Gastrocnemius medialis (tissue), 4 donors: ENCODE data around the gene SPECC1.

Source experiments
- POLR2A ChIP-seq, 2 donors: fragments of 450-650 bp; IDR thresholded peaks; one replicate each; pipeline ENCODE4 v1.6.1; 2017; ENCODE audit warnings: antibody characterized with exemption in 2 of 2, mild to moderate bottlenecking in 2 of 2, moderate library complexity in 2 of 2
- TF ChIP-seq, protein P1 (sequence below), 5 experiments: fragments of 450-650 bp in 3 of 5; fragments of 200-600 bp in 2 of 5; sonication (generic) in 2 of 5; IDR thresholded peaks in 4 of 5; conservative IDR thresholded peaks in 1 of 5; 1 replicate in 4 of 5; 2 replicates in 1 of 5; pipeline ENCODE4 v1.5.1; 2016 to 2019; ENCODE audit warnings: antibody characterized with exemption in 5 of 5, mild to moderate bottlenecking in 3 of 5, moderate library complexity in 3 of 5

DNA sequence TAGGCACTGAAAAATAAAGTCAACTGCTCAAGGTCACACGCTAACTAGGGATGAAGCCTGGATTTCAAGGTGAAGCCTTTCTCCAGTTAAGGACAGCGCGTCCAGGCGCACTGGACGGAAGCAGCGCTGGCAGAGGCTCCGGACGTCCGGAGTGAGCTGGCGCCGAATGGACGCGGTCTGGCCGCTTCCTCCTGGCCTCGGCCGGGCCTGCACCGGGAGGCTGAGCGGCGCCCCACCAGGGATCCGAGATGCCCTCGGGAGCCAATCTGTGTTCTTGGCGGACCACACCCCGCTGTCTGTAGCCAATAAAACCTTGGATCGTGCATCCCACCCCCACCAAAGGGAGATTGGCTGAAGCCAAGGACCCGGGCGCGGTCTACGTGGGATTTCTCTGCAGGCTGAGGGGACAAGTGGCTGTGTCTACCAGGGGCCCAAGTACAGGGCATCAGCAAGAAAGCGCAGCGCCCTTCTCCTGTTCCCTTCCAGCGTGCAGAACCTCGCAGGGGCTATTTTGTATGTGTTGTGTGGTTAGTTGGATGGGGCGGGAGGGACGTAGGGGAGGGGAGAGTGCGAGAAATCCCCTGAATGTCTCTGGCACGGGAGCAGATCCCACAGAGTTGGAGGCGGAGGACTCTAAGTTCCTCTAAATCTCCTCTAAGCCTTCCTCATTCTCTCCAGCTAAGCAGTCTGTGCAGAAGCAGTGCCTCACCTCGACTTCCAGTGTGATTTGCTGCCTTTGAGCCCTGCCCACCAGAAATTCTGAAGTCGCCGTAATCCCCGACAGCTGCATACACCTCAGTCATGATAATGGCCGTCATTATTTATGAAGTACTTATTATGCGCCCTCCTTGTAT, 29.0 kb upstream of the SPECC1 start:
- TF ChIP-seq, protein P1, sequence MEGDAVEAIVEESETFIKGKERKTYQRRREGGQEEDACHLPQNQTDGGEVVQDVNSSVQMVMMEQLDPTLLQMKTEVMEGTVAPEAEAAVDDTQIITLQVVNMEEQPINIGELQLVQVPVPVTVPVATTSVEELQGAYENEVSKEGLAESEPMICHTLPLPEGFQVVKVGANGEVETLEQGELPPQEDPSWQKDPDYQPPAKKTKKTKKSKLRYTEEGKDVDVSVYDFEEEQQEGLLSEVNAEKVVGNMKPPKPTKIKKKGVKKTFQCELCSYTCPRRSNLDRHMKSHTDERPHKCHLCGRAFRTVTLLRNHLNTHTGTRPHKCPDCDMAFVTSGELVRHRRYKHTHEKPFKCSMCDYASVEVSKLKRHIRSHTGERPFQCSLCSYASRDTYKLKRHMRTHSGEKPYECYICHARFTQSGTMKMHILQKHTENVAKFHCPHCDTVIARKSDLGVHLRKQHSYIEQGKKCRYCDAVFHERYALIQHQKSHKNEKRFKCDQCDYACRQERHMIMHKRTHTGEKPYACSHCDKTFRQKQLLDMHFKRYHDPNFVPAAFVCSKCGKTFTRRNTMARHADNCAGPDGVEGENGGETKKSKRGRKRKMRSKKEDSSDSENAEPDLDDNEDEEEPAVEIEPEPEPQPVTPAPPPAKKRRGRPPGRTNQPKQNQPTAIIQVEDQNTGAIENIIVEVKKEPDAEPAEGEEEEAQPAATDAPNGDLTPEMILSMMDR (IDR thresholded peaks at IDR 0.05 in 4 of 5, conservative IDR thresholded peaks at IDR 0.05 in 1 of 5), result no peak
- TF ChIP-seq POLR2A (IDR thresholded peaks at IDR 0.05), result no peak
